GM12878 (cell line): ENCODE results near the gene GID4. TPM values are rescaled to one million over a fixed set of nuclear protein-coding genes. Genes with fewer than 3 reads are reported as not detected.

Source experiments
- ATAC-seq: fragments of 200-7000 bp; cut with Tn5 transposase; 3 replicates; pipeline ENCODE4 v1.9.1; 2020; ENCODE audit warnings: mild to moderate bottlenecking, moderate library complexity
- BruUV-seq: library from RNA; stranded (reverse); fragments of 400-500 nt; replicated peaks from 2 replicates; lab custom pipeline; 2021; lab: Mats Ljungman, UMichigan
- CTCF ChIA-PET: fragments of 300-600 bp; sonication (Branson Sonifier 250); formaldehyde crosslinking; extraction: SDS; loops from one replicate; lab custom pipeline; 2021; ENCODE audit warnings: inconsistent platforms; lab: Yijun Ruan, JAX
- POLR2A ChIA-PET: fragments of 350-600 bp; formaldehyde crosslinking; extraction: SDS; loops from one replicate; lab custom pipeline; 2021; ENCODE audit warnings: inconsistent platforms; lab: Charles Lee
- RAD21 ChIA-PET: fragments of 300-600 bp; sonication (Branson Sonifier 250); formaldehyde crosslinking; loops from one replicate; lab custom pipeline; 2023; ENCODE audit warnings: antibody characterized with exemption; ENCODE audit not compliant: unreplicated experiment; lab: Charles Lee
- SMC1A ChIA-PET: fragments of 300-600 bp; sonication (Branson Sonifier 250); formaldehyde crosslinking; loops from one replicate; lab custom pipeline; 2023; ENCODE audit not compliant: unreplicated experiment, uncharacterized antibody; lab: Charles Lee
- DNase-seq: peaks from one replicate; pipeline ENCODE4 v3.0.0-alpha.2; 2011; ENCODE audit warnings: low read depth, low spot score
- FAIRE-seq: peaks from 3 replicates; lab custom pipeline; 2011; peaks lifted over from hg19 to GRCh38; lab: Jason Lieb, UNC
- H2AFZ ChIP-seq: 2 replicates; pipeline ENCODE4 v1.6.0; 2011; ENCODE audit warnings: low read depth, low read length, control low read depth; ENCODE audit not compliant: control insufficient read depth
- H3K27ac ChIP-seq: 2 replicates; pipeline ENCODE4 v1.5.1; 2011; ENCODE audit warnings: control low read depth; ENCODE audit not compliant: control insufficient read depth, insufficient read depth
- H3K27me3 ChIP-seq, 2 experiments: replicated peaks in 1 of 2; 2 replicates each; pipeline versions ENCODE4 v1.6.0 to v1.6.1; 2011; ENCODE audit warnings: low read length in 1 of 2; ENCODE audit not compliant: control insufficient read depth in 2 of 2, insufficient read depth in 2 of 2
- H3K36me3 ChIP-seq, 2 experiments: 2 replicates each; pipeline ENCODE4 v1.5.1; 2011; ENCODE audit warnings: low read length in 1 of 2; ENCODE audit not compliant: control insufficient read depth in 2 of 2, insufficient read depth in 2 of 2
- H3K4me1 ChIP-seq: 2 replicates; pipeline ENCODE4 v1.6.1; 2011; ENCODE audit warnings: mild to moderate bottlenecking, low read length, moderate library complexity, mixed read lengths; ENCODE audit not compliant: control insufficient read depth, insufficient read depth
- H3K4me2 ChIP-seq: 2 replicates; pipeline ENCODE4 v1.6.0; 2011; ENCODE audit warnings: control low read depth; ENCODE audit not compliant: control insufficient read depth, insufficient read depth
- H3K4me3 ChIP-seq: fragments of 200-600 bp; sonication (generic); 2 replicates; pipeline ENCODE4 v1.5.1; 2016
- H3K79me2 ChIP-seq: 2 replicates; pipeline ENCODE4 v1.6.0; 2011; ENCODE audit warnings: low read length; ENCODE audit not compliant: control insufficient read depth, insufficient read depth
- H3K9ac ChIP-seq: 2 replicates; pipeline ENCODE4 v1.8.0; 2011; ENCODE audit warnings: low read length, control low read depth, mixed read lengths; ENCODE audit not compliant: control insufficient read depth, insufficient read depth
- H3K9me3 ChIP-seq: replicated peaks from 3 replicates; pipeline ENCODE4 v1.5.1; 2011; ENCODE audit warnings: mild to moderate bottlenecking, low read length; ENCODE audit not compliant: control insufficient read depth, insufficient read depth
- H4K20me1 ChIP-seq: 2 replicates; pipeline ENCODE4 v1.6.0; 2011; ENCODE audit not compliant: control insufficient read depth, insufficient read depth
- ATF2 ChIP-seq: IDR thresholded peaks from 2 replicates; pipeline ENCODE4 v1.6.1; 2012; ENCODE audit warnings: low read length, inconsistent platforms
- CBX3 ChIP-seq: fragments of 200-600 bp; sonication (generic); IDR thresholded peaks from 2 replicates; pipeline ENCODE4 v1.6.1; 2016; ENCODE audit warnings: low read depth, borderline replicate concordance
- CEBPB ChIP-seq, 2 experiments: fragments of 150-350 bp in 1 of 2; IDR thresholded peaks; 2 replicates each; pipeline ENCODE4 v1.6.1; 2012 to 2014; ENCODE audit warnings: low read depth in 2 of 2, low read length in 2 of 2, borderline replicate concordance in 1 of 2, inconsistent platforms in 1 of 2
- CHD2 ChIP-seq: IDR thresholded peaks from 2 replicates; pipeline ENCODE4 v1.6.1; 2011; ENCODE audit warnings: low read depth, low read length, improper control_type of control experiment, borderline replicate concordance
- JUND ChIP-seq: IDR thresholded peaks from 2 replicates; pipeline ENCODE4 v1.6.1; 2012; ENCODE audit warnings: low read depth, mild to moderate bottlenecking, low read length, improper control_type of control experiment, moderate library complexity
- MYB ChIP-seq: fragments of 150-350 bp; IDR thresholded peaks from 2 replicates; pipeline ENCODE4 v1.6.1; 2014; ENCODE audit warnings: mild to moderate bottlenecking, low read depth, low read length, borderline replicate concordance
- MYC ChIP-seq: IDR thresholded peaks from 2 replicates; pipeline ENCODE4 v1.6.1; 2011; ENCODE audit warnings: mild to moderate bottlenecking, low read length, moderate library complexity, inconsistent platforms; ENCODE audit not compliant: insufficient read depth, insufficient replicate concordance, insufficient read length, severe bottlenecking
- NRF1 ChIP-seq: conservative IDR thresholded peaks from 2 replicates; pipeline ENCODE4 v1.6.1; 2011; ENCODE audit warnings: mild to moderate bottlenecking, low read depth, low read length, improper control_type of control experiment
- POLR2AphosphoS5 ChIP-seq: IDR thresholded peaks from 2 replicates; pipeline ENCODE4 v1.6.1; 2011; ENCODE audit warnings: mild to moderate bottlenecking, low read length, inconsistent platforms
- RELB ChIP-seq: fragments of 450-650 bp; IDR thresholded peaks from 2 replicates; pipeline ENCODE4 v1.6.1; 2017; ENCODE audit warnings: low read depth, mild to moderate bottlenecking, moderate library complexity
- REST ChIP-seq: IDR thresholded peaks from 2 replicates; pipeline ENCODE4 v1.6.1; 2012; ENCODE audit warnings: mild to moderate bottlenecking, low read depth, low read length
- SIN3A ChIP-seq: IDR thresholded peaks from 2 replicates; pipeline ENCODE4 v1.6.1; 2012; ENCODE audit warnings: low read depth, low read length, improper control_type of control experiment
- SPI1 ChIP-seq: IDR thresholded peaks from 2 replicates; pipeline ENCODE4 v1.6.1; 2011; ENCODE audit warnings: low read depth, mild to moderate bottlenecking, low read length, moderate library complexity, borderline replicate concordance; ENCODE audit not compliant: insufficient read depth
- STAT3 ChIP-seq: IDR thresholded peaks from 2 replicates; pipeline ENCODE4 v1.6.1; 2011; ENCODE audit warnings: low read depth, low read length, improper control_type of control experiment
- ZNF24 ChIP-seq: fragments of 450-650 bp; IDR thresholded peaks from 2 replicates; pipeline ENCODE4 v1.6.1; 2017; ENCODE audit warnings: antibody characterized with exemption, mild to moderate bottlenecking
- WGBS: methylation state at CpG from one replicate; pipeline ENCODE4 v1.1.6; 2016; ENCODE audit warnings: low lambda C conversion rate; ENCODE audit not compliant: insufficient replicate concordance, insufficient coverage; ENCODE audit errors: missing lambda C conversion rate; 5-methylcytosine and 5-hydroxymethylcytosine counted together
- in situ Hi-C: fragments of 300-500 bp; cut with MboI; formaldehyde crosslinking; loops from 9 replicates; pipeline ENCODE4 v1.14.3; 2018; ENCODE audit warnings: mixed read lengths
- intact Hi-C: fragments of 100-400 bp; cut with micrococcal nuclease; formaldehyde crosslinking; loops from one replicate; pipeline ENCODE4 v1.14.2; 2022; ENCODE audit not compliant: unreplicated experiment
- polyA plus RNA-seq, 11 experiments: library from polyadenylated mRNA; depleted of rRNA in 4 of 11; unstranded in 6 of 11; stranded (reverse) in 5 of 11; fragments of >200 nt; fragmentation: Nextera tagmentation in 4 of 11; fragmentation: Illumina TruSeq in 1 of 11; extraction: Ambion mirVana in 4 of 11; extraction: Trizol in 1 of 11; gene quantifications; 1 replicate in 1 of 11; 2 replicates in 10 of 11; pipeline versions ENCODE4 v1.2.1 to v1.2.3, GENCODE V29; 2011 to 2016; ENCODE audit warnings: inconsistent platforms in 2 of 11, missing spikeins in 2 of 11, low read depth in 1 of 11
- total RNA-seq, 4 experiments: library from RNA; depleted of rRNA in 3 of 4; stranded (reverse); fragments of >200 nt in 3 of 4; fragmentation: Illumina TruSeq in 1 of 4; extraction: Trizol in 1 of 4; gene quantifications; 2 replicates each; pipeline versions ENCODE4 v1.2.1 to v1.2.3, GENCODE V29; 2013 to 2021

The GID4 gene
- total and polyA plus RNA-seq, 10 of the 15 experiments (the other 5 are each of a cell fraction or from before 2014, with no cell fraction given) = 0.93 to 7.3 (median 3.6) TPM

GRCh38 chr17:18040261-18040858 is 1.2 kb downstream of the GID4 start:
- Histone ChIP-seq H3K9me3 (no peaks in the 10 kb centered on the region), H3K27ac (0 out of 2 replicates have a peak overlapping the region, but pooled peaks have one; percentile 18), H4K20me1 (no peaks in the 10 kb centered on the region), H2AFZ (peak overlapping the region; percentile 88), H3K4me1 (peaks cover 17% of the 10 kb centered on the region), H3K4me2 (peak overlapping the region; percentile 77), H3K4me3 (peak overlapping the region; percentile 87), H3K79me2 (peaks cover 24% of the 10 kb centered on the region), H3K27me3 (no peaks in the 10 kb centered on the region), H3K9ac (peak overlapping the region; percentile 82), H3K36me3 (no peaks in the 10 kb centered on the region)
- intact Hi-C loops (no loop called here), in situ Hi-C loops (no loop called here)
- ChIA-PET CTCF (no interaction called here), RAD21 (no interaction called here), SMC1A (no interaction called here), POLR2A (no interaction called here)
- no TSS peak for BruUV-seq
- WGBS = 45% methylated on average over 6 of the region's 6 CpGs
- TF ChIP-seq JUND = no peak
- no peak for TF ChIP-seq MYC
- TF ChIP-seq SIN3A = no peak
- TF ChIP-seq CEBPB (IDR thresholded peaks at IDR 0.05; ENCODE audit: borderline replicate concordance in 1 of 2, low read depth in 2 of 2, low read length in 2 of 2) = no peak
- TF ChIP-seq STAT3 = no peak
- no peak for TF ChIP-seq NRF1
- TF ChIP-seq RELB = no peak
- no peak for TF ChIP-seq POLR2AphosphoS5
- TF ChIP-seq CBX3 = no peak
- TF ChIP-seq MYB = no peak
- no peak for TF ChIP-seq ZNF24
- TF ChIP-seq SPI1 = no peak
- TF ChIP-seq ATF2 = no peak
- no peak for TF ChIP-seq REST
- no peak for TF ChIP-seq CHD2
- ATAC-seq (no peak), DNase-seq (no peak), FAIRE-seq (no peak)
